ENCODE results near the gene PARP12.

Gene PARP12

GRCh38 chr7:140008755-140009610 lies 53.8 kb downstream of the PARP12 start:
- no peak for DNase-seq

GRCh38 chr7:140007051-140007690 lies 55.6 kb downstream of the PARP12 start:
- no peak for DNase-seq

GRCh38 chr7:140006600-140006999 lies 56.2 kb downstream of the PARP12 start:
- no peak for DNase-seq

GRCh38 chr7:140005754-140006503 lies 56.8 kb downstream of the PARP12 start:
- no peak for DNase-seq

GRCh38 chr7:140005341-140005740 lies 57.4 kb downstream of the PARP12 start:
- DNase-seq: no peak

GRCh38 chr7:140004672-140005071 lies 58.1 kb downstream of the PARP12 start:
- no peak for DNase-seq

GRCh38 chr7:140003913-140004382 lies 58.8 kb downstream of the PARP12 start:
- DNase-seq: peak; percentile 35

- no peak for DNase-seq
Measured at GRCh38 chr7:140000666-140001268, 62.0 kb downstream of the PARP12 start.

GRCh38 chr7:139999516-139999915 lies 63.2 kb downstream of the PARP12 start:
- no peak for DNase-seq

GRCh38 chr7:139998572-139998971 lies 64.2 kb downstream of the PARP12 start:
- no peak for DNase-seq

- no peak for DNase-seq
Measured at GRCh38 chr7:139995017-139995915, 67.5 kb downstream of the PARP12 start.

- no peak for DNase-seq
Measured at GRCh38 chr7:139994356-139994755, 68.4 kb downstream of the PARP12 start.

- no peak for DNase-seq
Measured at GRCh38 chr7:139993592-139993991, 69.2 kb downstream of the PARP12 start.

GRCh38 chr7:139993169-139993568 lies 69.6 kb downstream of the PARP12 start:
- DNase-seq: no peak

- no peak for DNase-seq
Measured at GRCh38 chr7:139992353-139993044, 70.3 kb downstream of the PARP12 start.

- DNase-seq: no peak
Measured at GRCh38 chr7:139991911-139992310, 70.8 kb downstream of the PARP12 start.

- DNase-seq: no peak
Measured at GRCh38 chr7:139991269-139991666, 71.5 kb downstream of the PARP12 start.

- DNase-seq: no peak
Measured at GRCh38 chr7:139990571-139991268, 72.0 kb downstream of the PARP12 start.

GRCh38 chr7:139990142-139990535 lies 72.6 kb downstream of the PARP12 start:
- DNase-seq: no peak

GRCh38 chr7:139989366-139990141 lies 73.2 kb downstream of the PARP12 start:
- no peak for DNase-seq

Data from stimulated activated CD8-positive, alpha-beta memory T cell treated with anti-CD3 and anti-CD28 coated beads, Interleukin-4, amount 100 ng/mL, for 48 hours (primary cell).